ENCODE measurements around the gene FBH1.

The FBH1 gene

GRCh38 chr10:5953676-5954075 is 63.6 kb downstream of the FBH1 start:
- Mint-ChIP-seq H3K27ac (no peak overlapping the region), H3K27me3 (ENCODE audit: low read depth, poor library complexity) (peaks cover 18% of the 10 kb centered on the region), H3K36me3 (ENCODE audit: low read depth) (no peaks in the 10 kb centered on the region), H3K9me3 (no peaks in the 10 kb centered on the region), H3K4me1 (peaks cover 8% of the 10 kb centered on the region), H3K4me3 (no peak overlapping the region)
- no peak for DNase-seq
- no peak for TF ChIP-seq CTCF (IDR thresholded peaks at IDR 0.05)

GRCh38 chr10:5956146-5956936 is 66.3 kb downstream of the FBH1 start:
- H3K27me3 Mint-ChIP-seq (ENCODE audit: low read depth, poor library complexity), result peaks cover 14% of the 10 kb centered on the region
- TF ChIP-seq CTCF (IDR thresholded peaks at IDR 0.05), result no peak
- peaks cover 3% of the 10 kb centered on the region for H3K4me1 Mint-ChIP-seq
- H3K9me3 Mint-ChIP-seq, result no peaks in the 10 kb centered on the region
- H3K27ac Mint-ChIP-seq, result no peak overlapping the region
- H3K4me3 Mint-ChIP-seq, result no peak overlapping the region
- DNase-seq, result no peak
- no peaks in the 10 kb centered on the region for H3K36me3 Mint-ChIP-seq (ENCODE audit: low read depth)

GRCh38 chr10:5958077-5958476 is 68.0 kb downstream of the FBH1 start:
- DNase-seq, result no peak
- Mint-ChIP-seq H3K27me3 (ENCODE audit: low read depth, poor library complexity) (peaks cover 16% of the 10 kb centered on the region), H3K9me3 (no peaks in the 10 kb centered on the region), H3K27ac (no peak overlapping the region), H3K36me3 (ENCODE audit: low read depth) (no peaks in the 10 kb centered on the region), H3K4me3 (no peak overlapping the region), H3K4me1 (peaks cover 9% of the 10 kb centered on the region)
- TF ChIP-seq CTCF (IDR thresholded peaks at IDR 0.05), result no peak

GRCh38 chr10:5958675-5959074 is 68.6 kb downstream of the FBH1 start:
- H3K36me3 Mint-ChIP-seq (ENCODE audit: low read depth), result no peaks in the 10 kb centered on the region
- no peak for TF ChIP-seq CTCF (IDR thresholded peaks at IDR 0.05)
- DNase-seq, result no peak
- H3K27ac Mint-ChIP-seq, result no peak overlapping the region
- H3K9me3 Mint-ChIP-seq, result no peaks in the 10 kb centered on the region
- H3K27me3 Mint-ChIP-seq (ENCODE audit: low read depth, poor library complexity), result peaks cover 14% of the 10 kb centered on the region
- H3K4me3 Mint-ChIP-seq, result no peak overlapping the region
- H3K4me1 Mint-ChIP-seq, result peaks cover 9% of the 10 kb centered on the region

- Mint-ChIP-seq H3K4me3 (no peak overlapping the region), H3K4me1 (peaks cover 9% of the 10 kb centered on the region), H3K27ac (no peak overlapping the region), H3K9me3 (no peaks in the 10 kb centered on the region), H3K36me3 (ENCODE audit: low read depth) (no peaks in the 10 kb centered on the region), H3K27me3 (ENCODE audit: low read depth, poor library complexity) (peaks cover 14% of the 10 kb centered on the region)
- DNase-seq, result no peak
- TF ChIP-seq CTCF (IDR thresholded peaks at IDR 0.05), result no peak
Measured at GRCh38 chr10:5959142-5959541, 69.1 kb downstream of the FBH1 start.

- Mint-ChIP-seq H3K36me3 (ENCODE audit: low read depth) (no peaks in the 10 kb centered on the region), H3K9me3 (no peaks in the 10 kb centered on the region), H3K27ac (no peak overlapping the region), H3K4me3 (no peak overlapping the region), H3K27me3 (ENCODE audit: low read depth, poor library complexity) (peaks cover 16% of the 10 kb centered on the region), H3K4me1 (peaks cover 9% of the 10 kb centered on the region)
- no peak for TF ChIP-seq CTCF (IDR thresholded peaks at IDR 0.05)
- no peak for DNase-seq
Measured at GRCh38 chr10:5959581-5960069, 69.6 kb downstream of the FBH1 start.
